ENCODE results near the gene CYTH4.

- no peak for TF ChIP-seq EZH2 (IDR thresholded peaks at IDR 0.05; ENCODE audit: low read depth, unreplicated experiment)
- peak; percentile 64 to 77 for TF ChIP-seq CTCF (conservative IDR thresholded peaks at IDR 0.05; ENCODE audit: low read depth in 2 of 2)
Observed at GRCh38 chr22:37267135-37267587, 15.1 kb upstream of the CYTH4 start.

All from GM23338 (cell line).